ENCODE data around the gene WDR1.

- TF ChIP-seq CTCF (conservative IDR thresholded peaks at IDR 0.05 in 1 of 2, IDR thresholded peaks at IDR 0.05 in 1 of 2; ENCODE audit: low read depth in 1 of 2, low read length in 2 of 2) (no peak), EZH2 (IDR thresholded peaks at IDR 0.05; ENCODE audit: low read length, missing control alignments) (no peak)
These were observed 16.9 kb downstream of the WDR1 start for GRCh38 chr4:10099499-10100325.
